Left ventricle myocardium inferior (tissue), 1 donor: ENCODE measurements around the gene CNTNAP2. TPM values are rescaled to one million over a fixed set of nuclear protein-coding genes. Genes with fewer than 3 reads are reported as not detected.

Source experiments
- DNase-seq: peaks from one replicate; pipeline ENCODE4 v3.0.0-alpha.2; 2020
- H3K27ac ChIP-seq: fragments of 200-600 bp; replicated peaks from 2 replicates; pipeline ENCODE4 v1.8.0; 2021
- H3K27me3 ChIP-seq: fragments of 200-600 bp; 2 replicates; pipeline ENCODE4 v1.8.0; 2021; ENCODE audit warnings: low read depth
- H3K36me3 ChIP-seq: fragments of 200-600 bp; 2 replicates; pipeline ENCODE4 v1.8.0; 2021
- H3K4me1 ChIP-seq: fragments of 200-600 bp; 2 replicates; pipeline ENCODE4 v1.8.0; 2021
- H3K4me3 ChIP-seq: fragments of 200-600 bp; 2 replicates; pipeline ENCODE4 v1.8.0; 2021; ENCODE audit warnings: mild to moderate bottlenecking, moderate library complexity
- H3K9me3 ChIP-seq: fragments of 200-600 bp; replicated peaks from 2 replicates; pipeline ENCODE4 v1.8.0; 2021
- intact Hi-C: fragments of 100-400 bp; cut with micrococcal nuclease; formaldehyde crosslinking; loops from one replicate; pipeline ENCODE4 v1.11.0; 2022
- total RNA-seq: library from RNA; stranded (reverse); fragmentation: NEBNext Ultra II Directional; extraction: Animal tissue kit (Norgen Biotek cat#: 25700); gene quantifications from one replicate; pipeline ENCODE4 v1.2.1, GENCODE V29; 2021
- TF ChIP-seq, protein P1 (sequence below): fragments of 200-600 bp; IDR thresholded peaks from 2 replicates; pipeline ENCODE4 v1.8.0; 2021; ENCODE audit warnings: antibody characterized with exemption, mild to moderate bottlenecking, borderline replicate concordance
- donor health status: DM: no; HTN: yes; CAD: no; lungs with severe emphysema.

CNTNAP2 gene
- total RNA-seq, 1 donor from 2014 or later: 0.99 TPM

DNA sequence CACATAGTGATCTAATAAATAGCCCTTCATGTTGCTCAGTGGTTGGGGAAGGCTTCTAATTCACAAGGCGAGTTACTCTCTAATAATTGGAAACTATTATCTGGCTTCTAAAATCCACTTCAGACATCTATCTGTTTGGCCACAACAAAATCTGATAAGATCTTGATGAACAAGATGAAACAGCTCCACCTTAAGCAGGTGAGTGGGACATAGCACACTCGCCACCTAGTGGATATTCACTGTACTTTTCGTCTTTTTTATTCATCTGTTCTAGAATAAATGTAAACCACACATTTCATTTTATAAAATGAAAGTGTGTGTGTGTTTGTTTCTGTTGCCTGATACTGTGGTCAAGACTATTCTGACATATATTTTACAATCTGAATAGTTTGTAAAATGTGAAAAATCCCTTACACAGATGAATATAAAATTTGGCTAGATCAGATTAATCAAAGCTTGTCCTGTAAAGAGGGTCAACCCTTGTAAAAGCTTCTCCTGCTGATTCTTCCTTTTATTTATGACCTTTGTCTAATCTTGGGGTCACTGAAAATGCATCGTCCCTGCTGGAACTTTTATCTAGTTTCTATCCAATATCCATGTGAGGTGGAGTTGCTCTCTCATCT is 26.5 kb upstream of the CNTNAP2 start:
- intact Hi-C loops: no loop called here
- no peak for DNase-seq
- no peak overlapping the region for H3K27ac ChIP-seq
- no peaks in the 10 kb centered on the region for H3K36me3 ChIP-seq
- H3K4me3 ChIP-seq: no peak overlapping the region
- H3K9me3 ChIP-seq: no peaks in the 10 kb centered on the region
- TF ChIP-seq, protein P1, sequence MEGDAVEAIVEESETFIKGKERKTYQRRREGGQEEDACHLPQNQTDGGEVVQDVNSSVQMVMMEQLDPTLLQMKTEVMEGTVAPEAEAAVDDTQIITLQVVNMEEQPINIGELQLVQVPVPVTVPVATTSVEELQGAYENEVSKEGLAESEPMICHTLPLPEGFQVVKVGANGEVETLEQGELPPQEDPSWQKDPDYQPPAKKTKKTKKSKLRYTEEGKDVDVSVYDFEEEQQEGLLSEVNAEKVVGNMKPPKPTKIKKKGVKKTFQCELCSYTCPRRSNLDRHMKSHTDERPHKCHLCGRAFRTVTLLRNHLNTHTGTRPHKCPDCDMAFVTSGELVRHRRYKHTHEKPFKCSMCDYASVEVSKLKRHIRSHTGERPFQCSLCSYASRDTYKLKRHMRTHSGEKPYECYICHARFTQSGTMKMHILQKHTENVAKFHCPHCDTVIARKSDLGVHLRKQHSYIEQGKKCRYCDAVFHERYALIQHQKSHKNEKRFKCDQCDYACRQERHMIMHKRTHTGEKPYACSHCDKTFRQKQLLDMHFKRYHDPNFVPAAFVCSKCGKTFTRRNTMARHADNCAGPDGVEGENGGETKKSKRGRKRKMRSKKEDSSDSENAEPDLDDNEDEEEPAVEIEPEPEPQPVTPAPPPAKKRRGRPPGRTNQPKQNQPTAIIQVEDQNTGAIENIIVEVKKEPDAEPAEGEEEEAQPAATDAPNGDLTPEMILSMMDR: peak; percentile 69
- no peaks in the 10 kb centered on the region for H3K4me1 ChIP-seq
- no peaks in the 10 kb centered on the region for H3K27me3 ChIP-seq

GRCh38 chr7:146094356-146094755 is 22.2 kb upstream of the CNTNAP2 start:
- Histone ChIP-seq H3K27ac (no peak overlapping the region), H3K27me3 (no peaks in the 10 kb centered on the region), H3K9me3 (no peaks in the 10 kb centered on the region), H3K36me3 (no peaks in the 10 kb centered on the region), H3K4me1 (no peaks in the 10 kb centered on the region), H3K4me3 (no peak overlapping the region)
- TF ChIP-seq, protein P1: no peak
- DNase-seq: no peak
- intact Hi-C loops: no loop called here

DNA sequence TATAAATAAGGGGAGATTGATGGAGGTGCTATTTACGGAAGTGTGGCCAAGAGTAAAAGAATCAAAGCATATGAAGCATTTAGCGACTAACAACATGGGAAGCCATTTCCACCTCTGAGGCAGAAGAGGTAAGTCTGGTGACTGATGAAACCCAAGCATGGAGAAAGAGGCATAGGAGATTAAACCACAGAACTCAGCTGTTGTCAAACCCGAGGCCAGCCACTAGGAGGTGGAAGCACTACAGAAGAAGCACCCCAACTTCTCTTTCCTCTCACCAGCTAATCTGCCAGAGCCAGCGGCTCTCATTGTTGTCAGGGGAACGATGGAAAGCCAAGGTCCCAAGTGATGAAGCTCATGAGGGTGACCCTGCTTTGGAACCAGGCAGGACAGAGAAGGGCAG is 19.6 kb upstream of the CNTNAP2 start:
- Histone ChIP-seq H3K36me3 (no peaks in the 10 kb centered on the region), H3K27ac (no peak overlapping the region), H3K4me3 (no peak overlapping the region), H3K4me1 (no peaks in the 10 kb centered on the region), H3K9me3 (no peaks in the 10 kb centered on the region), H3K27me3 (no peaks in the 10 kb centered on the region)
- DNase-seq: no peak
- TF ChIP-seq, protein P1: no peak
- intact Hi-C loops: no loop called here

GRCh38 chr7:146106319-146106718 is 10.3 kb upstream of the CNTNAP2 start:
- H3K4me1 ChIP-seq: no peaks in the 10 kb centered on the region
- TF ChIP-seq, protein P1: no peak
- no peaks in the 10 kb centered on the region for H3K36me3 ChIP-seq
- H3K4me3 ChIP-seq: no peak overlapping the region
- H3K27ac ChIP-seq: no peak overlapping the region
- no peaks in the 10 kb centered on the region for H3K9me3 ChIP-seq
- no peak for DNase-seq
- H3K27me3 ChIP-seq: no peaks in the 10 kb centered on the region
- intact Hi-C loops: no loop called here

- Histone ChIP-seq H3K9me3 (no peaks in the 10 kb centered on the region), H3K27me3 (peaks cover 35% of the 10 kb centered on the region), H3K4me3 (no peak overlapping the region), H3K27ac (no peak overlapping the region), H3K36me3 (no peaks in the 10 kb centered on the region), H3K4me1 (peaks cover 17% of the 10 kb centered on the region)
- intact Hi-C loops: no loop called here
- TF ChIP-seq, protein P1: no peak
- DNase-seq: no peak
Observed at GRCh38 chr7:146112755-146113154, 3.8 kb upstream of the CNTNAP2 start.
